ENCODE measurements around the gene NUDT6. TPM values are rescaled to one million over a fixed set of nuclear protein-coding genes. Genes with fewer than 3 reads are reported as not detected.

Gene NUDT6
- polyA plus RNA-seq, 1 donor from 2014 or later: 12.4 TPM

GRCh38 chr4:122967231-122967630, 44.8 kb upstream of the NUDT6 start:
- Histone ChIP-seq H2AFZ (ENCODE audit: low read depth, low read length) (no peak overlapping the region), H3K79me2 (replicated peaks; ENCODE audit: insufficient read depth, low read length) (no peaks in the 10 kb centered on the region), H3K4me3 (ENCODE audit: low read length) (no peak overlapping the region), H3K27ac (ENCODE audit: low read length) (no peak overlapping the region), H3K36me3 (ENCODE audit: insufficient read depth, low read length) (no peaks in the 10 kb centered on the region), H3K9me3 (ENCODE audit: low read length) (no peaks in the 10 kb centered on the region), H3K9ac (ENCODE audit: low read length) (no peak overlapping the region), H3K4me2 (ENCODE audit: low read length) (no peak overlapping the region), H3F3A (ENCODE audit: insufficient read depth, low read length, poor library complexity, severe bottlenecking) (no peaks in the 10 kb centered on the region), H4K20me1 (ENCODE audit: insufficient read depth) (no peaks in the 10 kb centered on the region), H3K9me2 (ENCODE audit: insufficient read depth, low read length) (no peaks in the 10 kb centered on the region), H3K27me3 (ENCODE audit: insufficient read depth, low read depth, low read length) (no peaks in the 10 kb centered on the region)
- TF ChIP-seq MXI1 (conservative IDR thresholded peaks at IDR 0.05; ENCODE audit: poor library complexity, severe bottlenecking) (no peak), REST (IDR thresholded peaks at IDR 0.05; ENCODE audit: borderline replicate concordance) (no peak), POLR2AphosphoS5 (IDR thresholded peaks at IDR 0.05) (no peak), SMC3 (conservative IDR thresholded peaks at IDR 0.05; ENCODE audit: poor library complexity) (no peak), EZH2 (IDR thresholded peaks at IDR 0.05; ENCODE audit: borderline replicate concordance, insufficient read depth, low read length, poor library complexity, severe bottlenecking) (no peak), TAF1 (IDR thresholded peaks at IDR 0.05; ENCODE audit: low read depth) (no peak), EP300 (conservative IDR thresholded peaks at IDR 0.05; ENCODE audit: poor library complexity, severe bottlenecking) (no peak), RAD21 (conservative IDR thresholded peaks at IDR 0.05) (no peak)
- TF ChIP-seq, protein P1, sequence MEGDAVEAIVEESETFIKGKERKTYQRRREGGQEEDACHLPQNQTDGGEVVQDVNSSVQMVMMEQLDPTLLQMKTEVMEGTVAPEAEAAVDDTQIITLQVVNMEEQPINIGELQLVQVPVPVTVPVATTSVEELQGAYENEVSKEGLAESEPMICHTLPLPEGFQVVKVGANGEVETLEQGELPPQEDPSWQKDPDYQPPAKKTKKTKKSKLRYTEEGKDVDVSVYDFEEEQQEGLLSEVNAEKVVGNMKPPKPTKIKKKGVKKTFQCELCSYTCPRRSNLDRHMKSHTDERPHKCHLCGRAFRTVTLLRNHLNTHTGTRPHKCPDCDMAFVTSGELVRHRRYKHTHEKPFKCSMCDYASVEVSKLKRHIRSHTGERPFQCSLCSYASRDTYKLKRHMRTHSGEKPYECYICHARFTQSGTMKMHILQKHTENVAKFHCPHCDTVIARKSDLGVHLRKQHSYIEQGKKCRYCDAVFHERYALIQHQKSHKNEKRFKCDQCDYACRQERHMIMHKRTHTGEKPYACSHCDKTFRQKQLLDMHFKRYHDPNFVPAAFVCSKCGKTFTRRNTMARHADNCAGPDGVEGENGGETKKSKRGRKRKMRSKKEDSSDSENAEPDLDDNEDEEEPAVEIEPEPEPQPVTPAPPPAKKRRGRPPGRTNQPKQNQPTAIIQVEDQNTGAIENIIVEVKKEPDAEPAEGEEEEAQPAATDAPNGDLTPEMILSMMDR (IDR thresholded peaks at IDR 0.05; ENCODE audit: poor library complexity, severe bottlenecking): no peak

DNA sequence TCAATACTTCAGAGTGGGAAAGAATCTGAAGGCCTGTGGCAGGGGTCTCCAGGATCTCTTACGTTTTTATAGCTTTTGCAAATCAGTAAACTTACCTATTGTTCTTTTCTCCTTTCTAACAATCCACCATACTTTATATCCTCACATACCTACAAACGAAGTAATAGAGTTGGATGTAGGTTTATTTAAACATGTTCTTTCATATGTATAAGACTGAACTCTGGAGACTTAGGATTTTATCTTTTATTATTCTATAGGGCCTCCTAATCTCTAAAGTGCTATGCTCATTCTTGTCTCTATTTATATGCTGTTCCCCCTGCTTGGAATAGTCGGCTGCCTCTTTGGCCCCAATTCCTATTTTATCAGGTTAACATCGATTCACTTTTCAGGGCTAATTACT, 43.8 kb upstream of the NUDT6 start:
- Histone ChIP-seq H3K9me3 (ENCODE audit: low read length) (no peaks in the 10 kb centered on the region), H4K20me1 (ENCODE audit: insufficient read depth) (no peaks in the 10 kb centered on the region), H3K4me2 (ENCODE audit: low read length) (no peak overlapping the region), H3F3A (ENCODE audit: insufficient read depth, low read length, poor library complexity, severe bottlenecking) (no peaks in the 10 kb centered on the region), H3K9me2 (ENCODE audit: insufficient read depth, low read length) (no peaks in the 10 kb centered on the region), H3K79me2 (replicated peaks; ENCODE audit: insufficient read depth, low read length) (no peaks in the 10 kb centered on the region), H3K27me3 (ENCODE audit: insufficient read depth, low read depth, low read length) (no peaks in the 10 kb centered on the region), H3K9ac (ENCODE audit: low read length) (no peak overlapping the region), H2AFZ (ENCODE audit: low read depth, low read length) (no peak overlapping the region), H3K27ac (ENCODE audit: low read length) (no peak overlapping the region), H3K4me3 (ENCODE audit: low read length) (no peak overlapping the region), H3K36me3 (ENCODE audit: insufficient read depth, low read length) (no peaks in the 10 kb centered on the region)
- no peak for TF ChIP-seq TAF1 (IDR thresholded peaks at IDR 0.05; ENCODE audit: low read depth)
- TF ChIP-seq POLR2AphosphoS5 (IDR thresholded peaks at IDR 0.05): no peak
- TF ChIP-seq REST (IDR thresholded peaks at IDR 0.05; ENCODE audit: borderline replicate concordance): no peak
- TF ChIP-seq RAD21 (conservative IDR thresholded peaks at IDR 0.05): no peak
- TF ChIP-seq, protein P1 (IDR thresholded peaks at IDR 0.05; ENCODE audit: poor library complexity, severe bottlenecking): no peak
- no peak for TF ChIP-seq MXI1 (conservative IDR thresholded peaks at IDR 0.05; ENCODE audit: poor library complexity, severe bottlenecking)
- no peak for TF ChIP-seq EZH2 (IDR thresholded peaks at IDR 0.05; ENCODE audit: borderline replicate concordance, insufficient read depth, low read length, poor library complexity, severe bottlenecking)

All from neural cell (in vitro differentiated cells).